ENCODE results near the gene DGKD.

GRCh38 chr2:233361297-233361696 is 7.0 kb downstream of the DGKD start:
- no peak for TF ChIP-seq EZH2 (IDR thresholded peaks at IDR 0.05; ENCODE audit: insufficient read depth, low read length)
- TF ChIP-seq, protein P1, sequence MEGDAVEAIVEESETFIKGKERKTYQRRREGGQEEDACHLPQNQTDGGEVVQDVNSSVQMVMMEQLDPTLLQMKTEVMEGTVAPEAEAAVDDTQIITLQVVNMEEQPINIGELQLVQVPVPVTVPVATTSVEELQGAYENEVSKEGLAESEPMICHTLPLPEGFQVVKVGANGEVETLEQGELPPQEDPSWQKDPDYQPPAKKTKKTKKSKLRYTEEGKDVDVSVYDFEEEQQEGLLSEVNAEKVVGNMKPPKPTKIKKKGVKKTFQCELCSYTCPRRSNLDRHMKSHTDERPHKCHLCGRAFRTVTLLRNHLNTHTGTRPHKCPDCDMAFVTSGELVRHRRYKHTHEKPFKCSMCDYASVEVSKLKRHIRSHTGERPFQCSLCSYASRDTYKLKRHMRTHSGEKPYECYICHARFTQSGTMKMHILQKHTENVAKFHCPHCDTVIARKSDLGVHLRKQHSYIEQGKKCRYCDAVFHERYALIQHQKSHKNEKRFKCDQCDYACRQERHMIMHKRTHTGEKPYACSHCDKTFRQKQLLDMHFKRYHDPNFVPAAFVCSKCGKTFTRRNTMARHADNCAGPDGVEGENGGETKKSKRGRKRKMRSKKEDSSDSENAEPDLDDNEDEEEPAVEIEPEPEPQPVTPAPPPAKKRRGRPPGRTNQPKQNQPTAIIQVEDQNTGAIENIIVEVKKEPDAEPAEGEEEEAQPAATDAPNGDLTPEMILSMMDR (IDR thresholded peaks at IDR 0.05; ENCODE audit: insufficient read depth, low read depth, low read length): no peak
